Body of pancreas (tissue), 4 donors: ENCODE data around the gene PELO.

ENCODE experiments used
- POLR2A ChIP-seq, 3 donors: fragments of 450-650 bp; IDR thresholded peaks; one replicate each; pipeline ENCODE4 v1.6.1; 2016; ENCODE audit warnings: antibody characterized with exemption in 3 of 3, mild to moderate bottlenecking in 2 of 3
- TF ChIP-seq, protein P1 (sequence below), 7 experiments: fragments of 450-650 bp in 4 of 7; fragments of 200-600 bp in 3 of 7; sonication (generic) in 3 of 7; IDR thresholded peaks; one replicate each; pipeline ENCODE4 v1.5.1; 2016 to 2019; ENCODE audit warnings: antibody characterized with exemption in 7 of 7

DNA sequence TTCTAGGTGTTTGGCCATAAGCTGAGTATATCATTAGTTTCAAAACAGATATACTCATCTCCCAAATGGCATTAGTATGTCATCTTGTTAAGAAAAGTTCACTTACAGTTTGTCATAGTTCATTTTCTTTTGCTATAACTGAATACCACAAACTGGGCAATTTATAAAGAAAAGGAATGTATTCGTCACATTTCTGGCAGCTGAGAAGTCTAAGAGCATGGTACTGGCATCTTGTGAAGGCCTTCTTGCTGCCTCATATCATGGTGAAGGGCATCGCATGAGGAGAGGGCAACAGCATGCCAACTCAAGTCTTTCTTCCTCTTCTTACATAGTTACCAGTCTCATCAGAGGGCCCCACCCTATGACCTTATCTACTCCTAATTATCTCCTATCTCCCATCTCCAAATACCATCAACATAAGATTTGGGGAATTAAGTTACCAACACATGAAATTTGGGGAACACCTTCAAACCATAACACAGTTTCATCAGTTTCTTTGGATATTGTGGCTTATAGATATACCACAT lies 20.4 kb upstream of the PELO start:
- TF ChIP-seq POLR2A (IDR thresholded peaks at IDR 0.05): no peak
- TF ChIP-seq, protein P1, sequence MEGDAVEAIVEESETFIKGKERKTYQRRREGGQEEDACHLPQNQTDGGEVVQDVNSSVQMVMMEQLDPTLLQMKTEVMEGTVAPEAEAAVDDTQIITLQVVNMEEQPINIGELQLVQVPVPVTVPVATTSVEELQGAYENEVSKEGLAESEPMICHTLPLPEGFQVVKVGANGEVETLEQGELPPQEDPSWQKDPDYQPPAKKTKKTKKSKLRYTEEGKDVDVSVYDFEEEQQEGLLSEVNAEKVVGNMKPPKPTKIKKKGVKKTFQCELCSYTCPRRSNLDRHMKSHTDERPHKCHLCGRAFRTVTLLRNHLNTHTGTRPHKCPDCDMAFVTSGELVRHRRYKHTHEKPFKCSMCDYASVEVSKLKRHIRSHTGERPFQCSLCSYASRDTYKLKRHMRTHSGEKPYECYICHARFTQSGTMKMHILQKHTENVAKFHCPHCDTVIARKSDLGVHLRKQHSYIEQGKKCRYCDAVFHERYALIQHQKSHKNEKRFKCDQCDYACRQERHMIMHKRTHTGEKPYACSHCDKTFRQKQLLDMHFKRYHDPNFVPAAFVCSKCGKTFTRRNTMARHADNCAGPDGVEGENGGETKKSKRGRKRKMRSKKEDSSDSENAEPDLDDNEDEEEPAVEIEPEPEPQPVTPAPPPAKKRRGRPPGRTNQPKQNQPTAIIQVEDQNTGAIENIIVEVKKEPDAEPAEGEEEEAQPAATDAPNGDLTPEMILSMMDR (IDR thresholded peaks at IDR 0.05): no peak
